Left forelimb (tissue), 1 donor: ENCODE measurements around the gene PCSK6.

ENCODE experiments used
- DNase-seq: peaks from one replicate; pipeline ENCODE4 v3.0.0-alpha.2; 2018; ENCODE audit warnings: low spot score

PCSK6 gene

DNA sequence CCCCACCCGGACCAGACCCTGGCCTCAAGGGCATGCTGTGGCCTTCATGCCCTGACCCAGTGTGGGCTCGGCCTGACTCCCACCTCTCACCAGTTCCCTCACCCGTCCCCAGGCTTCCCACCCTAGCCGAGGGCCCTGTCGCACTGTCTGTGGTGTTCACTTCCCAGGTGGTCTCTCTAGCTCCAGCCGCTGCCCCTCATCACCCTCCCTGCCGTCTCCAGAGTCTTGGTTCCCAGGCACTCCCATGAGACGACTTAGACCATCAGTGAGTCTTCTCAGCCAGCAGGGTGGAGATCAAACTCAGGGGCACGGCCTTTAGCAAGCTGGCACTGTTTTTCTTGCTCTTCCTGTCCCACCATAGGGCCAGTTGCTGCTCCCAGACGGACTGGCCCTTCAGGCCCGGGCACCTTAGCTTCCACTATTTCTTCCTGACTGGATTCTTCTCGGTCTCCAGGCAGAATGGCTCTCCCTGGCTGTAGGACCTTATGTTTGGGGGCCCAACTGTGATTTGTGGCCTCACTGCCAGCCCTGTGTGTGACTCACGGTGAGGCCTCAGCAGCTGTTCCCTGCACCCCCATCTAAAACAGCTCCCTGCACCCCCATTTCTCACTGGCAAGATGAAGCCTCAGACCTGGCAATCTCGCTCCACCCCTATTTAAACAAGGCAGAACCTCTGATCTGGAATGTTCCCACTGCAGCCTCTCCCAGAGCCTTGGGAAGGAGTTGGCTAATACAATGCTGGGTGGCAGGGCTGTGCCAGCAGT, 9.4 kb upstream of the PCSK6 start:
- DNase-seq, result peak; percentile 61

DNA sequence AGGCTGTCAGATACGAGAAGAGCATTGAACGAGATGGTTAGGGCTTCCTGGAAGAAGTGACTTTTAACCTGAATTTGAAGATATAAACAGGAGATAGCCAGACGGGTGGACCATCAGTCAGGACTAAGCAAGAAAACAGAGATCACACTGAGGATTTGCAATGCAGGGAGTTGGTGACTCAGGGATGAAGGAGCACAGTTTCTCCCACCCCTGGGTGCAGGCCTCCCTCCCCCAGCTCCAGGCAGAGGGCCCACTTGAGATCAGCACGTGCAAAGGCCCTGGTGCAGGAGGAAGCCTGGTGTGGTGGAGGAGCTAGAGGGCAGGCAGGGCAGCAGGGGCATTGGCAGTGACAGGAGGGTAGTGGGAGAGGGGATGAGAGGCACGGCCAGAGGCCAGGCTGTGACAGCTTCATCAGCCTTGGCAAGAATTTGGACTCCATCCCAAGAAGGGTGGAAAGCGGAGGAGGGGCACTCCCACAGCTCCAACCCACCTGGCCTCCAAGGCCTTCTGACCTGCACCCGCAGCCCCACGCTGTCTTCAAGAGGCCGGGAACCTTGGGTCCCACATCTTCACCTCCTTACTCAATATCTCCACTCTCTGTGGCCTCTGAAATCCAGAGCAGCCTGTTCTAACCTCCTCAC, 8.7 kb upstream of the PCSK6 start:
- DNase-seq, result peak; percentile 55

DNA sequence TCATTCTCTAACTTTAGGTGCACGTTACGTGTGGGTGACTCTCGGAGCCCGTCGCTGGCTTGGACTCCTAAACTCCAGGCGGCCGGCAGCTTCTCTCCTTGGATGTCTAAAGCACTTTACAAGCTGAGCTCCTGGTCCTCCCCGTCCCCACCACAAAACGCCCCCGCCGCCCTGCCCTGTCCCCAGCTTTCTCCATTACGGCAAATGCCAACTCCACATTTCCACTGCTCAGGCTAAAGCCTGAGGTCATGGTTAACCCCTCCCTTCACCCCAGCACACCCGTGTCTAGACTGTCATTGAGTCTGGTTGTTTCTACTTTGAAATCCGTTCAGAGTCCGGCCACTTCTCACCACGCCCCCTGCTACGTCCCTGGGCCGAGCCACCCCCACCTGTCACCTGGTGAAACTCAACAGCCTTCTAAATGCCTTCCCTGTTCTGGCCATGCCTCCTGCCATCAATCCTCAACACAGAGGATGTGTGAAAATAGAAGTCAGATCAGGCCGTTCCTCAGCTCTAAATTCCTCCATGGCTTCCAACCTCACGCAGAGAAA, 8.1 kb upstream of the PCSK6 start:
- no peak for DNase-seq

DNA sequence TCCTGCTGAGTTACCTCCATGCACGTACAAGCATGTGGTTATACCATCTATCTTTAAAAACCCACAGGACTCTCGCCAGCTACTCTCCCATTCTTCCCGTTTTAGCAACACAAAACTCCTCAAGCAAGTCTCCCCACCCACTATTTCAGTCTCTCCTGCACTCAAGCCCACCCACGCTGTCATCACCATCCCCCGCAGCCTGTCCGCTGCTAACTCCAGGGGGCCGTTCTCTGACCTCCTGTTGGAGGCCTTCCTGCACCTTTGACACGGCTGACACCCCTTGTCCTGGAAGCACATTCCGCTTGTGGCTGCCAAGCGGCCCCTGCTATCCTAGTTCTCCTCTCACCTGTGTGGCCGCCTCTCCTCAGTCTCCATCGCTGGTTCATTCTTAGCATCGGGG, 7.5 kb upstream of the PCSK6 start:
- DNase-seq, result peak; percentile 59

DNA sequence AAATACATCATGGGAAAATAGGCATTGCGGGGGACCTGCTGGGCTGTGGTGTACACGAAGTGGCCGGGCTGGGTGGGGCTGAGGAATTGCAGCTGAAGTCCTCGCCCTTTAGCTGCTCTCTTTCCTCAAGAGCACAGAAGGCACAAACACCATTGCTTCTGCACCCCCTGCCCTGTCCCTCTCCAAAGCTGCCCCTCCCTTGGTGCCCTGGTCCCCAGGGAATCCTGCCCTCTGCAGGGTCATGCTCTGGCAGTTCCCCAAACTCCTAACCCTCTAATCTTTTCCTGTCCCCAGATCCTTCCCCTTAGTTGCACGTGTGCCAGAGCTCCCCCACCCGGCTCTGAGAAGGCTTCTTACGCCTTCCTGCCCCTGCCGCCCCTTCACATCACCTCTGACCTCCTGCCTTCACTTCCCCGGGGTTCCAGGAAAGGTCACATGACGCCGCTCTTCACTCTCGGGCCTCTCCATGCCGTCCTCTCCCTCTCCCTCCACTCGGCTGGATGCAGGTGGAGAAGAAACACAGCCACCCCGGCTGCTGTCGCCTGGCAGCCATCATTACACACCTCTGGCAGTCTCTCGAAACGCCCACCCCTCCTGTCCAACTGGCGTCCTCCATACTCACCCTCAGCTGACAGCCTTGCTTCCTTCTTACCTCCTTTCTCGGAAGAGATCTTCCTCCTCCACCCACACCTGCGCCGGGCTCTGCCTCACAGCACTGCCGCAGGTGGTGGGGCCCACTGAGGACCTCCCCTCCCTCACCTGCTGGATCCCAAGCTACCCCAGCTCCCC, 6.9 kb upstream of the PCSK6 start:
- DNase-seq, result no peak

DNA sequence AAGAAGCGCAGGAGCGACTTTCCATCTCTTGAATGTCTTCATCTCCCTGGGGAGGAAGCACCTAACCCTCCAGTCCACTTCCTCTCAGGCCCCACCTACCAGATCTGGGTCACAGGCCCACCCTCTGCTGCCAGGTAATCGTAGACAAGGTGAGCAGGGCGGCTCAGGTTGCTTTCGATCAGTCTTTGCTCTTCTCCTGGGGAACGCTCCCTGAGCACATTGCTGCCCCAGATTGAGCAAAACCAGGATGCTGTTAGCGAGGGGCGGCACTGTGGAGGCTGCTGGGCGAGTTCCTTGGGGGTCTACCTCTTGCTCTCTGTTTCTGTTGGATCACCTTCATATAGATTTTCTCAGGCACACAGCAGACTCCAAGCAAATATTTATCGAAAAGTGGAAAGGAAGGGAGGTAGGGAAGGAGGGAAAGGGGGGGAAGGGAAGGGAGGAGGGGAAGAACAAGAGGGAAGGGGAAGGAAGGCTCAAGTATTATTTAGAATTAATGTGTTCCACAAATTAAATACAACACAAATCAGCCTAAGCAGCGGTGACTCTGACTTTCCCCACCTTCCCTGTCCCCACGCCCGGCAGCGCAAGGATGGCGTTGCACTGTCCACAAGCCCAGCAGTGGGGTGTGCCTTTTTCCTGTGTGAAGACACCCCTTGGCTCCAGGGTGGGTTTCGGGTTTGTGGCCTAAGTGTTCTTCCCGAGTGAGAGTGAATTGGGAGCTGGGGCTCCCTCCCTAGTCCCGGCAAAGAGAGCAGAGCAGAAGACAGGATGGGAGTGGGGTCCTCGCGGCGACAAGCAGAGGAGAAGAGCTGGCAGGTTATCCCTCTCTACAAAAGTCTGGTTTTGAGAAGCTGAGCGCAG, 6.1 kb upstream of the PCSK6 start:
- DNase-seq, result no peak

DNA sequence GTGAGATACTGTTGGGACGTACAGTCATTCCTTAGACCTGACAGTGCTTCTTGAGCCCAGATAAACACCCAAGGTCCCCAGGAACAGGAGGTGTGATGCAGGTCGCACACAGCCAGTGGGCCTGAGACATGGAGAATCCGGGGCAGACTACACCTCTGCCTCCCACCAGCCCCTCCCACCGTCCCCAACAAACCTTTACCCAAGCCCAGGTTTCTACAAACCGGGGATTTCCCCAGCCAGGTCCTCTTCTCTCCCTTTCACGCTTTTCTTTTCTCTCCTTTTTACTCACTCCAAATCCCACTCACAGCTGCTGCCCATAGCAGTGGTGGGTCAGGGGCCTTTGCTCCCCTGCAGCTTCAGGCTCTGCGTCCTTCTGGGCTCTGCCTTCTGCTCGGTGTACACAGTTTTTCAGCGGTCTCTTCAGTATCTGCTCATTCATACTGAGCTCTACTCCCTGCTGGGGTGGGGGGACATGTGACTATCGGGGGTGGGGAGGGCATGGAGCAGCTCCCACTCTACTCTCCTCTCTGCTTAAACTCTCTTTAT, 4.8 kb upstream of the PCSK6 start:
- no peak for DNase-seq

DNA sequence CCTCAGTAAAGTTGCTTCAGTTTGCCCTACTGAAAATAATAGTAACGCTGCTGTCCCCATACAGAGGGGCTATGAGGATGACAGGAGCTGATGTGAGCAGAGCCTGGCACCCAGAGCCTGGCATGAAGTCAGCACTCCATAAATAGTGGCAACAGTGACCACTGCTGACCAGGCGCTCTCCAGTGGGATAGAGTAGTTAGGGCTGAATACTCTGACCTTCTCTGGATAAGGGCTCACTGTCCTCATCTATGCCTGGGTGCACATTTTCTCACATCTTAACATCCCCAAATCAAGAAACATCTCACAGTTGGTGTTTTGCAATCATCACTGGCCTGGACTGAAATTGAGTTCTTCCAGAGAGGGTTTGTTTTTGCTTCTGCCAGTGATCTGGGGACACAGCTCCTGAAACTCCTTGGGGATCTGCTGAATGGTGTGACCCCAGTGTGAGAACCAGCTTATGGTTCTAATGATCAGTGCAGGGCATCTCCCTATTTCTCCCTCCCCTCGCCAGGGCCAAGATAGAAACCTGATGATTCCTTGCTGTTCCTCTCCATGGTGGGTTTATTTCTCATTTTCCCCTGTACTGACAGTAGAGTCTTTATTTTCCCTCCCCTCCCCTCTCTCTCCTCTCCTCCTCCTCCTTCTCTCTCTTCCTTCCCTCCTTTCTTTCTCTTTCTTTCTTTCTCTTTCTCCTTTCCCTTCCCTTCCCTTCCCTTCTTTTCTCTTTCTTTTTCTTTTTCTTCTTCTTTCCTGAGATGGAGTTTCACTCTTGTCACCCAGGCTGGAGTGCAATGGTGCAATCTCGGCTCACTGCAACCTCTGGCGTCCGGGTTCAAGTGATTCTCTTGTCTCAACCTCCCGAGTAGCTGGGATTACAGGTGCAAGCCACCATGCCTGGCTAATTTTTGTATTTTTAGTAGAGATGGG, 3.5 kb upstream of the PCSK6 start:
- no peak for DNase-seq

DNA sequence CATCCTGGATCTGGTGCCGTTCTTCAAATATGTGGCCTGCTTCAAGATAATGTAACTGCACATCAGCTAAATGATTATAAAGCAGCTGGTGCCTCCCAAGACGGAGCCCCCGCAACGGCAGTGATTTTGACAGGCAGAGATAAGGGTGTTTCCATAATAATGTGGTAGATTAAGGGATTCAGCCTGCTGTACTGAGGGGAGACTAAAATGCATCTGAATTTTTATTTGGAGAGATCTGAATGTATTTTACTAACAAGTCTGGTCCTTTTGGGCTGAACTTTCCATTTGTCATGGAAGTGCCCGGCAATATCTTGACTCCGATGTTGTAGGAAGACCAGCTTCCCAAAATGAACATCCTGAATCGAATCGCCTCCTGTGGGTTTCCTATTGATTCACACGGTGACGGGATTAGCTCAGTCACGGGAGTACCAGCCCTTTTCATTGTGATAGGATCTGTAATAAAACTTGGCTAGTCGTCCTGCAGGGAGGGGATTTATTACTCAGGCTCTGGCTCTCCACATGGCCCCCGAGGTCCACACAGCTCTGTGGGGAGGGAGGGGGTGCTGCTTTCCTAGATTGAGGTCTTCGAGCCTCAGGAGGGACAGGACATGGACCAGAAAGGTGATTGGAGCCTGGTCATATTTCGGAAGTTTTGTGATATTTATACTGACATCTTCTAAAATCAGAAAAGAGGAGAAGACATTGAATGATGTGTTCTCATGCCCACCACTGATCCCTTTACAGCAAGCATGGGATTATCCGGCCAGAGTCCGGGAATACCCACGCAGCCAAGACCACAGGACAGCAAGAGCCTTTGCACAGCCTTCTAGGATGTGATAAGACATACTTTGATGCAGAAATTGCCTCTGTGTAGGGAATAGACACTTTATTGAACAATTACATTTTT, 2.5 kb upstream of the PCSK6 start:
- DNase-seq, result no peak

DNA sequence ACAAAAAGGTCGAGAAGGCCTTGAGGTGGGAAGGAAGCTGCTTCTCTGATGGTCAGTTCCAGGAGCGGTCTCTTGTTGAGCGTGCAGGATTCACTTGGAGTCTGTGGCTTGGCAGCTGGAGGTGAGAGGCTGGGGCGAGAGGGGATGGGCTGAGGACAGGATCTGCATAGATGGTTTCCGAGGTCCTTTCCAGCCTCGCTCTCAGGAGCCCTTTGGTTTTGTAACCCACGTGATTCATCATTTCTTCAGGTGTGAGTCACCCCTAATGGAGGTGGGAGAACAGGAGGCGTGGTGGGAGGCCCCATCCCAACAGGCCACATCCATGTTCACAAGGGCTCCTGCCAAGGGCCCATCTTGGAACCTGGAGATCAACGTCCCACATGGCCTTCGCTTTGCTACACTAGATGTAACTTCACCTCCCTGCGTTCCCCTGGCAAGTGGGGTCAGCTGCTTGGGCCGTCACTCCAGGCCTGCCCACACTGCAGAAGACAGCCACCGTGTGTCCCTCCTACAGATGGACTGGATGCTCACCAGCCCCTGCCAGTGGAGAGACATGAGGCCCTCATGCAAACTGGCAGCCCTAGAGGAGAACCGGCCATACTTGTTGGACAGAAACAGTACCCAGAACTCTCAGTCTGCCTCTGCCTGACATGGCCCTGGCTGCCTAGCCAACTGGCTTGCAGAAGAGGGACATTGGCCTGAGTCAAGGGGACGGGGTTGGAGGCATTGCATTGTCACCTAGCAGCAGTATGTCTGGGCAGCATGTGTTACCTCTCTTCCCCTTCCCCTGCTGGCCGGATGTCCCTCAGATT, 1.6 kb upstream of the PCSK6 start:
- DNase-seq, result no peak

DNA sequence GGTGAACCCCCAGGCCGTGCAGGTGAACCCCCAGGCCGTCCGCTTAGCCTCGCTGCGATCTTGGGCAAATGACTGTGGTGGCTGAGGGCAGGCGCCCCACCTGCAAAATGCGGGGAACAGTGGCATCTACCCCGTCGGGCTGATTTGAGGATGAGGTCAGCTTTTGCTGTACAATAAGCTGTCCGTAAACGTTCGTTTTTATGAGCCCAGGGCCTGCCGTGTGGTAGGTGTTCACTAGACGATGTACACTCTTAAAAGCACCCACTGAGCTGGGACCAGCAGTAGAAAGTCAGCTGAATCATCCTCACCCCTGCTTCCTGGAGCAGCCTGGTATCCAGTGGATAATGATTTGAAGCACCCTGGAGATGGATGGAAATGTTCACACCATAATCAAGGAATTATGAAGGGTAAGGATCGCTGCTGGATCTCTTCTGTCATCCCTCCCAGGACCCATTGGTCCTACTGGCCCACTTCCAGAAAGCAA, 943 bp upstream of the PCSK6 start:
- no peak for DNase-seq

DNA sequence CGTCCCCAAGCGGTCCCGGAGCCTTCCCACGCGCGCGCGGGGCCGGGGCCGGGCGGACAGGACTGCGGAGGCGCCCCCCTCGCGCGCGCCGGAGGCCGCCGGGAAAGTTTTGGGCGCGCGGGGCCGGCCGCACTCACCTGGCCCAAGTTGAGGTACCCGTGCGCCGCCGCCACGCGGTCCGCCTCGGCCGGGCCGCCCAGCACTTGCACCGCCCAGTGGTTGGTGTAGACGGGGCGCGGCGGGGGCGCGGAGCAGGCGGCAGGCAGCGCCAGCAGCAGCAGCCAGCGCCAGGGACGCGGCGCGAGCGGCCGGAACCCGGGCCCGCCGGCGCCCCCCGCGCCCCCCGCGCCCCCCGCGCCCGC, 289 bp downstream of the PCSK6 start:
- no peak for DNase-seq

DNA sequence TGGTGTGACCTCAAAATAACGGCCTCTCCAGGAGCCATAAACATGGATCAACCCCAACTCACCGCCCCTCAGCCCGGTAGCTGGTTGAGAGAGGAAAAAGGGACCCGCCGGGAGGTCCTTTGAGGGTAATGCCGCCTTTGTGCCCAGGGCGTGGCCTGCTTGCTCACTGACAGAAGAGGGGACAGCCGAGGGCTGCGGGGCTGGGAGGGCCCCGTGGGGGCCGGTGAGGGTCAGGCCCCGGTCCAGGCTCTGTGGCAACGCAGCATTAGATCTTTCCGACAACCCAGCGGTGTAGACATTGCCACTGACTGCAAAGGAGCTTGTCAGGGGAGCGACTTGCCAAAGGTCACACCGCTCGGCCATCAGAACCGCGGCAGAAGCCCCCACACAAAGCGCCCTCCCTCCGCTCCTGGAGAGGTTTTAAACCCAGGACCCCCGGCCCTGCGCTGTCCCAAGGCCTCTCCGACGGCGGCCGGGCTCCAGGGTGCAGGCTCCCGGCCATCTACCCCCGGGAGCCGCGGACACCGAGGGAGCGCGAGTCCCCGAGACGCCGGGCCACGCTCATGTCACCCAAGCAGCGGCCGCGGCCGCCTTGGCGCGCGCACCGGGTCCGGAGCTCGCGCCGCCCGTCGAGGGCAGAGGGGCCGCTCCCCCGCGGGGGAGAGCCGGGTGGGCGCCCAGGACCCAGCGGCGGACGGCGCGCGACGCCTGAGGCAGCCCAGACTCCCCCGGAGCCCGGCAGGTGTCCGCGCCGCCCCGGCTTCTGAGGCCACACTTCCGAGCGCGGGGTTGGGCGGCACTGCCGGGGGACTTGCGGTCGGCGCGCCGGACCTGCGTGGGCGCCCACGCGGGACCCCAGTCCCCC, 975 bp downstream of the PCSK6 start:
- DNase-seq, result no peak

DNA sequence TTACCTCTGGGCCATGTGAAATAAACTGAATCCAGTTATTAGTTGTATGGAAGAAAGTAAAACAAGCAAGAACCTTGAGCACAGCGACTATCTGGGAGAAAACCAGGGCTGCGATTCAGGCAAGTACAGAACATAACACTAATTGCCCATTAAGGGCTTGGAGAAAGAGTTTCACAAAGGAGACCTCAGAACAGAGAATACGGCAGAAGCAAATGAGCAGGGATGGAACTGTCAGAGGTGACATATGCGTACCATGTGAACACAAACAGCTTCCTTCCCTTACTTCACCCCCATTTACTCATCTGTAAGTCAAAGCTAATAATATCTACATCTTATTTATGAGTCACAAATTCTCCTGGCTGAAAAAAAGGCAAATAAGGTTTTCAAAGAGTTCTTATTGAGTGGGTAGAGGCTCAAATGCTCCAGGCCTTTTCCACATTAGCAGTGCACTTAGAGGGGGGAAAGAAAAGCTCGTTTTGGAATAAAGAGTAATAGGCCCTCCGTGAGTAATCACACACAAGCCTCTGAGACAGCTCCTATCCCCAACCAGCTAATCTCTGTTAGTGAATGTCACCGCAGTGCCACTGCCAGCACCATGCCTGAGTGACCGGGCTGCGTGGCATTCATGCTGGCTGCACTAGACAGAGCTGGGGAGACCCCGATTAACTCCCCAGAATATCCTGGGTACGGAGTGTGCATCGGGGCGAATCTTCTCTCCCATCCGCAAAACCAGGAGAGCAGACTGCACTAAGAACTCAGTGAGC, 2.6 kb downstream of the PCSK6 start:
- no peak for DNase-seq

DNA sequence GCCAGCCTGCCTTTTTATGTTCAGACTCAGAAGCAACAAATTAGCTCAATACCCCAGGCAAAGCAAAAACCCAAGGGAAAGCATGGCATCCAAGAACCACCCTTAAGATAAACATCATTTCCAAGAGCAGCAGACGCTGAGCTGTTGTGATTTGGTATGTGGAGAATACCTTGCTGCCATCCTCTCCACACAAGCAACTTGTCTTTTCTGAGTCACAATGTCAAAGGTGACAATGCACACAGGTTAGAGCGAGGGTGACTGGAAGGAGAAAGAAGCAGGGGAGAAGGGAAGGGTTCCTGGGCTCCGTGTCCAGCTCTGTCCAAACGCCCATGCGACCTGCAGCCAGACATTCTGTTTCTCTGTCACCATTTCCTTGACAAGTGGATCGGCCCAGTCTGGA, 6.0 kb downstream of the PCSK6 start:
- DNase-seq, result no peak

DNA sequence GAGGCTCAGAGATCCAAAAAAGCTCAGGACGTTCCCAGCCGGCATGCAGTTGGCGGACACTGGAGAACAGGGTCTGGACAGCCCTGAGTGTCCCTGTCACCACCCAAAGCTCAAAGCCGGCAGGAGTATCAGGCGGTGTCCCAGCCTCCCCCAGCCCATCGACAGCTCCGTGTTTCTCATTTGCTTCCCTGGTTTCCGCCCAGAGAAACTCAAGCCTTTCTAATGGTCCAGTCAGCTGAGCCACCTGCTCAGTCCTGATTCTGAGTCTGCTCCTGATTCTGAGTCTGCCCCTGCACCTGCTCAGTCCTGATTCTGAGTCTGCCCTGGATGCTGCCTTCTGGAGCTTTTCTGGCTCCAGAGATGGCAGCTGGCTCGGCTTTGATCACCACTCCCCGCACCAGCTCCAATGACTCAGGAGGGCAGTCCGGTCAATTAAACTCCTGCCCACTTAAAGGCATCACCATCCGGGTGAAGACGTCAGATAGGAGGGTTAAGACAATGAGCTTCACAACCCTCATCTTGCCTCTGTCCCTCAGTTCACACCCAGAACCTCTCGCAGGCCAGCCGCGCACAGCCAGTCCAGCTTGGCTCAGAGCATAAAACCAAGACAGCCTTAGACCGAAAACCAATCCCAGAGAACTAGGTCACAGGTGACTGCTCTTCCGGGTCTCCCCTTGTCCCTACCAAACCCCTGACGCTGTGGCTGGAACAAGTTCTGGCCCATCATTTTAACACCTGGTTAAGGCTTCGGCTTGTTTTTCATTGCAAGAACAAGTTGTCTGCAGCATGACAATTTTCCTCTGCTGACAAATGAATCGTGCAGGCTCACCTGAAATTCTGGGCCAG, 6.8 kb downstream of the PCSK6 start:
- DNase-seq, result no peak
